HG02678 (cell line): ENCODE results near the gene DBR1.
A peak's percentile ranks its signal among the peaks of the same experiment; 100 is the strongest.

ENCODE experiments used
- ATAC-seq: cut with Tn5 transposase; IDR thresholded peaks from one replicate; pipeline ENCODE4 v1.9.1; 2021; ENCODE audit warnings: mild to moderate bottlenecking, moderate library complexity; ENCODE audit not compliant: unreplicated experiment

The DBR1 gene, protein sequence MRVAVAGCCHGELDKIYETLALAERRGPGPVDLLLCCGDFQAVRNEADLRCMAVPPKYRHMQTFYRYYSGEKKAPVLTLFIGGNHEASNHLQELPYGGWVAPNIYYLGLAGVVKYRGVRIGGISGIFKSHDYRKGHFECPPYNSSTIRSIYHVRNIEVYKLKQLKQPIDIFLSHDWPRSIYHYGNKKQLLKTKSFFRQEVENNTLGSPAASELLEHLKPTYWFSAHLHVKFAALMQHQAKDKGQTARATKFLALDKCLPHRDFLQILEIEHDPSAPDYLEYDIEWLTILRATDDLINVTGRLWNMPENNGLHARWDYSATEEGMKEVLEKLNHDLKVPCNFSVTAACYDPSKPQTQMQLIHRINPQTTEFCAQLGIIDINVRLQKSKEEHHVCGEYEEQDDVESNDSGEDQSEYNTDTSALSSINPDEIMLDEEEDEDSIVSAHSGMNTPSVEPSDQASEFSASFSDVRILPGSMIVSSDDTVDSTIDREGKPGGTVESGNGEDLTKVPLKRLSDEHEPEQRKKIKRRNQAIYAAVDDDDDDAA

DNA sequence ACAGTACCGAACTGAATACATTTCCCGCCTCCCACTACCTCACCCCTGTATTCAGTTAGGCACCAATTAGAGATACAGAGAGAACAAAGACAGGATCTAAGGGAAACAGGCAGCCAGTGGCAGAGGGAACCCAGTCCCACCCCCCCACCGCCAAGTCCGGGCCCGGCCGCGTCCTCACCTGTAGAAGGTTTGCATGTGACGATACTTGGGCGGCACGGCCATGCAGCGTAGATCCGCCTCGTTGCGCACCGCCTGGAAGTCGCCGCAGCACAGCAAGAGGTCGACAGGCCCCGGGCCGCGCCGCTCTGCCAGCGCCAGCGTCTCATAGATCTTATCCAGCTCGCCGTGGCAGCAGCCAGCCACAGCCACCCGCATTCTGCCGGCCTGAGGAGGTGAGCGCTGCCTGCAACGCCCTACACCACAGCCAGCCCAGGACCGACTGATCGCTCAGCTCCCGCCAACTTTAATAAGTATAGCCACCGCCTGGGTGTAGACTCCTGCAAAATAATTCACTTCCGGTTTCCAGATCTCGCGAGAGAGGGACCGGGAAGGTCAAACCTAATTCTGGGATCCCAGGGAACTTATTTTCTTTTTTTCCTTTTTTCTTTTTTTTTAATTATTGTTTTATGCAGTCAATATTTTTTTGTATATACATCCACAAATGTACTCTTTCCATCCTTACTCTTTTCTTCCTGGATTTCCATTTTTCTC lies at the start of gene DBR1:
Gene DBR1 (minus strand): TSS at position 501 of the 711 bp plus-strand sequence. CDS start 126 bp downstream, at position 375.
- ATAC-seq, result peak; percentile 92

DNA sequence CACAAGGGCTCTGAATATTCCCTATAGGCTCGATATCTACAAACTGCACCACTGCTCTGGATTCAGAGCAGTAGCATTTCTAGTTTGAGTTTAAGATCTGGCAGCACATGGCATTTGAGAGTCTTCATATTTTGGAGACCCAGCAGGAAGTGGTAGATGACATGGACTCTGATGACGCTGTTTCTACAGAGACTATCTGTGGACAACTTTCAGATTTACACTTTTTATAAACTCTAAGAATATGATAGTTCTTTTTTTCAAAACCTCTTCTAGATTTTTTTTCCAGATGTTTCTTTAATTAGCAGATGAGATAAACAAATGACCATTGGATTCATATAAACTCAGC lies 48.2 kb upstream of the DBR1 start:
- ATAC-seq, result no peak

DNA sequence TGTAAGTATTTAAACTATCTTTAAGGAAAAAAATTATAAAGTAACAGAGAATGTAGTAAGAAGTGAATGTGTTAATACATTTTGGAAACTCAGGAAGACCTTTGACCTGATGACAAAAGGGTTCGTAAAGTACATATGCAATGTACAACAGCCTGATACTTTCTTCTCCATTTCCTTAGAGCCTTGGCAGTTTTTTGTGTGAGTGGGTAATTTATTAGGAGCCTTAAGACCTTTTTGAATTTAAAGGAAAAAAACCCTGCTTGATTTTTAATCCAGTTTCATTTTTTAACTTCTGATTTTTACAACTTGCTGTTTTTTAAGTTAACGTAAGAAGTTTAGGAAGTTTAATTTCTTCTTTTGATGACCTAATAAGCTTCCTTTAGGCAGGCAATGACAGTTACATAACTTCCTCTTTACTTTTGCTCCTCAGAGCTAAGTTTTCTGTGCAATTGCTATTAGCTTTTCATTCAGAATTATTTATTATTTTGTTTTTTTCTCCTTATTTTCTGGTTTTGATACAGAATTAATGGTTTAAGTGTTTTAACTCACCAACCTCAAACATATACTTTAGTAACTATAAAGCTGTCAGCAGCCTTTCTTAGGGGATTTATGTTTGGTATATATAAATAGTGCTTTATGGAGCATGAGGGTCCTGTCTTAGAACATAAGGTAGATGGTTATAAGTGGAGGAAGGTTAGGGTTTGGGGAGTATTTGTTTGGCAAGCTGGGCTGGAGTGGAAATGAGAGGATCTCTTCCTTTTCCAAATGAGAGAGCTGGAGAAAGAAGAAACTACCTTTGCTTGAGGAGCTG lies 47.6 kb upstream of the DBR1 start:
- ATAC-seq, result no peak

DNA sequence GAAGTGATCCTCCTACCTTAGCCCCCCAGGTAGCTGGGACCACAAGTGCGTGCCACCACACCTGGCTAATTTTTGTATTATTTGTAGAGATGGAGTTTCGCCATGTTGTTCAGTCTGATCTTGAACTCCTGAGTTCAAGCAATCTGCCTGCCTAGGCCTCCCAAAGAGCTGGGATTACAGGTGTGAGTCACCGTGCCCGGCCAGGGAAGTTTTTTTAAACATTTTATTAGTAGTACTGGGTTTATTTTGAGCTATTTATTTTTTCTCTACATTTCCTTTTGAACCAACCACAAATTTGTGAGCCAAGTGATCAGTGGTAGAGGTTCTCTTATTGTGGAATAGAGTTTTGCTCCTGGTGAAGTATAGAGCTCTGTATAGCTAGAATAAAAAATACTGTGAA lies 46.1 kb upstream of the DBR1 start:
- no peak for ATAC-seq

DNA sequence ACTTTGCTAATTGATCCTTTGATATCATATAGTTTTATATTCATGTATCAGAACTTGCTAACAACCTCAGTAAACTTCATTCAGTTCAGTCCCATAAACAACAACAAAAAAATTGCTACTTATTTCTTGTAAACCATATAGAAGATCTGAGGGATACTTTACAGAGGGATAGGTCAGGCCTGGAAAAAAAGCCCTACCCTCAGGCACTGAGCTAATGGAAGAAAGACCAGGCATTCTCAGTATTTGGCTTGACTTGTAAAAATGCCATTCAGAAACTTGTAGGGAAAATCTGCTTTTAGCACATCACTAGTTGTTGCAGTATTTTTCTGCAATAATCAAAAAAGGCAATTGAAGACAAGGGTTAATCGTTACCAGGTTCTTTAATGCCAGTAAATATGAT lies 45.5 kb upstream of the DBR1 start:
- no peak for ATAC-seq

DNA sequence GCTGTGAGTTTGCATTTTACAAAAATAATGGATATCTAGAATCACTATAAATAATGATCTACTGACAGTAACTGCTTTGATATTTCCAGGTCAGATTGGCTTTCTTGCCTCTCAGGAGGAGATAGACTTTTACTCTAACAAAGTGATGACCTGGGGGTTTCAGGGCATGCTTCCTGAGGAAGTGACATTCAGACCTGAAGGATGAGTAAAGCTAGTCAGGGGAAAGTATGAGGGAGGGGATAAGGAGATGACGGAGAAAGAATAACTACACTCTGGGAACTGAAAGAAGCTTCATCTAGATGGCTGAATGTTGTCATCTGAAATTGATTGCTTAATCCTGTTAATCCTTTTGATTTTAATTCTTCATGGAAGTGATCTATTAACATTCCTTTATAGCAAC lies 44.5 kb upstream of the DBR1 start:
- no peak for ATAC-seq

DNA sequence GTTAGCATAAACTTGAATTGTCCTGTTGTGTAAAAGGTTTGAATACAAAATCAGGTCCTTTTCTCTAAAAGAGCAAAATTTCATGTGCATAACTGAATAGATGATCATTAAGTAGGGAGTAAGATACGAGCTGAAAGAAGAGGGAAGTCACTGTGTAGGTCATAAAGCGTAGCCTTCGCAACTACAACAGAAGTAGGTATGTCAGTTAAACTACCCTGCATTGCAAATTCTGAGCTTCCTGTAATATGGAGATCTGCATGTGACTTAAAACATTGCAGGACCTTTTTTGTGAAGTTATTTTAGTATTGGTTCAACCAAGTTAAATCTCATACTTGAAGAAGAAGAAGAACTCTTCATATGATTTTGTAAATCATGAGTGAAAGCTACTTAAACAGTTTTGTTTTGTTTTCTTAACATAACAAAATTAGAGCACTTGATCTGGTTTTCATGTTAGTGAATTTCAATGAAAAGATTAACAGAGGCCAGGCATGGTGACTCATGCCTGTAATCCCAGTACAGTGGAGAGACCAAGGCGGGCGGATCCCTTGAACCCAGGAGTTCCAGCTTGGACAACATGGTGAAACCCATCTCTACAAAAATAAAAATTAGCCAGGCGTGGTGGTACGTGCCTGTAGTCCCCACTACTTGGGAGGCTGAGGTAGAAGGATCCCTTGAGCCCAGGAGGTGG lies 38.8 kb upstream of the DBR1 start:
- ATAC-seq, result no peak

DNA sequence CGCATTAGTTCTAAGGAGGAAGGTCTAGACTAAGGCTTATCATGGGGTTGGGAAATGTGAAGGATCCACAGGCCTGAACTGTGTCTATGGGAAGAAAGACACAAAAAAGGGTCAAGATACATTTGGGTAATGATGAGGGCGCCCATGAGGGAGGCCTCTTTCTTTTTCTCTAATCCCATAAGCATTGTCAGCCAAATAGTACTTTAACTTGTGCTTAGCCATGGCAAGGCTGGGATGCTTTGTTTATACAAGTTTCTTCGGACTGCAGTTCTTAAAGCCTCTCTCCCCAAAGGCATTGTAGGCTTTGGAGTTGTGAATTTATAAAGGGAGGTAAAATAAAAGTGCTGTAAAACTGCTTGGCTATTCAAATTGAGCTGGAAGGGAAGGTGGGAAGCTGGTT lies 35.8 kb upstream of the DBR1 start:
- no peak for ATAC-seq

DNA sequence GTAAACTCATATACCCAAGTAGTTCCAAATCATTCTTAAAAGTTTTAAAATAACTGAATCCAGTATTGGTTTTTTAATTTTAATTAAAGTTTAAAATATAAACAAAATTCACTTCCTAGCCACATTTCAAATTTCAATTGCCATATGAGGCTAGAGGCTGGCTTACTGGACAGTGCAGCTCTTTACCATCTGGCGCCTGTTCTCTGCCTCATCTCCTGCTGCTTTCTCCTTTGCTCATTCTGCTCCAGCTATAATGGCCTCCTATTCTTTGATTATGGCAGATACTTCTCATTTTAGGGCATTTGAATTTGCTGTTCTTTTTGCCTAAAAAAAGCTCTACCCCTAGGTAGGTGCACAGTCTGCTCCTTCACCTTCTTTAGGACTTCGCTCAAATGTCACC lies 31.5 kb upstream of the DBR1 start:
- ATAC-seq, result no peak

DNA sequence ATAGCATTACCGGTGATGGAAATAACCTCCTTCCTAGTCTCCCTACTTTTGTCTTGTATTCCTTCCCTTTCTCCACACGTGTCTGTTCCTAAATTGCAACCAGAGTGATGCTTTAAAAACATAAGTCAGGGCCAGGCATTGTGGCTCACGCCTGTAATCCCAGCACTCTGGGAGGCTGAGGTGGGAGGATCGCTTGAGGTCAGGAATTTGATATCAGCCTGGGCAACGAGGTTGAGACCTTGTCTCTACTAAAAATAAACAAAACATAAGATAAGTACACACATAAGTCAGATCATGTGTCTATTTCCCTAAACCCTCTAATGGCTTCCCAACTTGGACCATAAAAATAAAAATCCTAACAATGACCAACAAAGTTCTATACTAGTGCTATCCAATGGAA lies 30.8 kb upstream of the DBR1 start:
- ATAC-seq, result no peak

DNA sequence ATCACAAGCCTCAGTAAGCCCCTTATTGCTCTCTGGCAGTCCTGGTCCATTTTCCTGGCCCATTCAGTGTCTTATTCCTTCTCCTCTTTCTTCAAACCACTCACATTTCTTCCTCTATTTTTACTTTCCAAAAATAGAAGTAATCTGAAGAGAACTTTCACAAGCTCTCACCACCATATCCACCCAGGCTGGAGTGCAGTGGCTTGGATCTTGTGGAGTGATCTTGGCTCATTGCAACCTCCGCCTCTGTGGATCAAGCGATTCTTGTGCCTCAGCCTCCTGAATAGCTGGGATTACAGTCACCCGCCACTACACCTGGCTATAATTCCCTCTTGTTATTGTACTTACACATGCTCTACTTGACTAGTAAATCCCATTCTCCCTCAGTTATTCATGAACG lies 29.2 kb upstream of the DBR1 start:
- no peak for ATAC-seq

DNA sequence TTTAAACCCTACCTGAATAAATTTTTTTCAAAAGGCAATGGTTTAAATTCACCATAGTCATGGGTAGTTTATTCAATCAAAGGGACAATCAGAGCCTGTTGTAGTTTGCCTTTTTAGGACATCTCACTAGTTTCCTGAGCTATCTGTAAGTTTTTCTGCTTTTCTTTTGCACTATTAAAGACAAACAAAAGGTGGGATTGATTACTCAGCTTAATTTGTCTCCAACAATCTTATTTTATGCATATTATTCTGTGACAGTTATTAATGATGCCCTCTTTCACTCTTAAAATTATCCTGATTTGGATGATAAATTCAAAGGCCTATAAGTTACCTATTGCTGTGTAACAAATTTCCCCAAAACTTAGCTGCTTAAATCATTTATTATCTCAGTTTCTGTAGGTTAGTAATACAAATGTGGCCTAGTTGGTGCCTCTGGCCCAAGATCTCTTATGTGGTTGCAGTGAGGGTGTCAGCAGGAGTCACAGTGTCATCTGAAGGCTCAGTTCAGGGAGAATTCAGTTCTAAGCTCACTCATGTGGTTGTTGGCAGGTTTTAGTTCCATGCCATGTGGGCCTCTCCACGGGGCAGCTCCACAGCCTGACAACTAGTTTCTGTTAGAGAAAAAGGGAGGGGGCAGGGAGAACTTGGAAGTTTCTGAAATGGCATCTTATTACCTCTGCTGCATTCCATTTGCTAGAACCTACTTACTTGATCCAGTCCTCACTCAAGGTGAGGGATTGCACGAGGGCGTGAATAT lies 28.4 kb upstream of the DBR1 start:
- ATAC-seq, result no peak

DNA sequence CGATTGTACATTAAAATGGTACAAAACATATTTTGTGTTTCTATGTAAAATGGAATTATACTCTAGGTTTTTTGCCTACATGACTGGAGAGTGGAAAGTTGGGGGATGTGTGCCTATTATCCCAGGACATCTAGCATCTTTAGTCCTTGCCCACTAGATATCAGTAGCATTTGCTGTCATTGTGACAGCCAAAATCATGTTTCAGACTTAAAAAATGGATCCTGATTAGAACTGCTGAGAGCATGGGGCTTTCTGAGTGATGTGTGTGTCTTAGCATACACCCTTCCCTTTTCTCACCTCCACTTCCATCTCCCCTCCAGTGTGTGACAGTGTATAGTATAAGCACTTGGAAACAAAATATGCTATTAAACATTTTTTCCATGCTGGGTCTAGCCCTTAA lies 25.7 kb upstream of the DBR1 start:
- no peak for ATAC-seq

DNA sequence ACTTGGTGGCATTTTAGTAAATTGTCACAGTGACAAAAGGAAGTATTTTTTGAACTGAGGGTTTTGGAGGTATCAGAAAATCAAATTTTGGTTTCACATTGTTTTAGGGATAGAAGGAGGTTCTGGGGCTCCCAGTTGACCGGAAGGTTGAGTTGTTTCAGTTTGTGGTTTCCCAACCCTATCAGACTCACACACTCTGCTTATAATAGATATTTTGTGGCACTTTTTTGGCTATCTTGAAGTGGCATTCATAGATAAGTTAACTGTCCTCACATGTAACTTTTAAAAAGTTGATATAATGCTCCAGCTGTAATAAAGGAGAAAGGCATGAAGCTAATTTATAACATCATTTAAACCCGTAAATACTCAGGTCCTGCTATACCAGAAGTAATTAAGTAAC lies 25.1 kb upstream of the DBR1 start:
- ATAC-seq, result peak; percentile 78

DNA sequence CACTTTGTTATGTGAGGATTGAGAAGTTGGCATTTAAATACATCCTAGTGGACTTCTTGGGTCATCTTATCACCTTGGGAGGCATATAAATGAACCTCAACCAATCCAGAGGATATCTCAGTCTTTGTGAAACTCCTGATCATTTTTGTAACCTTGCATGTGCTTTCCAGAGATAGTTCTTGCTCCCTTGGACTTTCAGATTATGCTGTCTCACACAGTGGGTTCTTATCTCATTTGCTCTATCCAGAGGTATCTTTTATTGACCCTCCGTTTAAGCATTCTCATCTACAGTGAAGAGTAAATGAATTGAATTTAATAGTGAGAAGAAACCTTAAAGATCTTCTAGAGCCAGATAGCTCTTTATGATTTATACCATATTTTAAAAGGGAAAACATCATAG lies 22.8 kb upstream of the DBR1 start:
- no peak for ATAC-seq

DNA sequence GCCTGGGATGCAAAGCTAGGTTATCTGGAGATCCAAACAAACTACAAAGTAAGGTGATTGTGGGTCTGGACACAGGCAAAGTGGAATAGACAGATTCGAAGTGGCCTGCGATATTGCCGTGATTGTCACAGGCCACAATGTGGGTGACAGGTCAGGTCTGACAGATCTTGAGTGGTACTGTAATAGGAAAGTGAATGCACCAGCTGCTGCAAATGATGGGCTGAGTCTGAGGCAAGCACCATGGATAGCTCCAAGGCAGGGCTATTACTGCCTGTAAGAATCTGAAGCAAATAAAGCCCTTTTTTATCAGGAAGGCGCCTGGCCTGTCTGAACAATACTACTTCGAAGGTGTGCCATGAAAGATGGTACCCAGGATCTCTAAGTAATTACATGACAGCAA lies 22.3 kb upstream of the DBR1 start:
- ATAC-seq, result no peak

DNA sequence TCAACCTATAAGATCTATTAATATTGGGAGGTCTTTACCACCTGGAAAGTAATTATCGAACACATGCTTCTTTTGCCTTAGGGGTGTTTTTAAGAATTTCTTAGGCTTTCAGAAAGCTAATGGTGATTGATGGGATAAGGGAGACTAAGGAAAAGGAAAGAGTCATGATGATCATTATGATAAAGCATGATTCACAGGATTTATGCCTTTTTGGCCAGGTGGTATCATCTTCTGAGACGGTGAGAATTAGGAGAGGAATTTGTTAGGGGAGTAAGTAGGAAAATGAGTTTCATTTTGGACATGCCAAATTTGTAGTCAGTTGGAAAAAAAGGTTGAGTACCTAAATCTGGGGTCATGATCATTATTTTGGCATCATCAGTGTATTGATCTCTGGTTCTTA lies 21.3 kb upstream of the DBR1 start:
- no peak for ATAC-seq

DNA sequence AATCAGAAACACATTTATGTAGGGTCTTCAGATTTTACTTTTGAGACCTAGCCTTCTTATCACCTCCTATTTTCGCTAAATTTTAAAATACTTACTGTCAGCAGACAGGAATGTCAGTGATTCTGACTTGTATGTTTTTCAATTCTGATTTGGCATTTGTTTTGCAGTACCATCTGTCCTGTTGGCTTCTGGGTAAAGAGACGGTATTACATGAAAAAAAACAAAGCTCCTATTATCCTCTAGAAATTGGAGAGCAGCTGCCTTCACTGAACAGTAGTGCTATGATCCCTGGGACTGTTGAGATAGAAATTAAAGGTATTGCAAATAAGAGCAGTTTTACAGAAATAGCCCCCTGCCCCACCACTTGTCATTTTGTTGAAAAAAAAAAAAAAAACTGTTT lies 20.8 kb upstream of the DBR1 start:
- ATAC-seq, result no peak

DNA sequence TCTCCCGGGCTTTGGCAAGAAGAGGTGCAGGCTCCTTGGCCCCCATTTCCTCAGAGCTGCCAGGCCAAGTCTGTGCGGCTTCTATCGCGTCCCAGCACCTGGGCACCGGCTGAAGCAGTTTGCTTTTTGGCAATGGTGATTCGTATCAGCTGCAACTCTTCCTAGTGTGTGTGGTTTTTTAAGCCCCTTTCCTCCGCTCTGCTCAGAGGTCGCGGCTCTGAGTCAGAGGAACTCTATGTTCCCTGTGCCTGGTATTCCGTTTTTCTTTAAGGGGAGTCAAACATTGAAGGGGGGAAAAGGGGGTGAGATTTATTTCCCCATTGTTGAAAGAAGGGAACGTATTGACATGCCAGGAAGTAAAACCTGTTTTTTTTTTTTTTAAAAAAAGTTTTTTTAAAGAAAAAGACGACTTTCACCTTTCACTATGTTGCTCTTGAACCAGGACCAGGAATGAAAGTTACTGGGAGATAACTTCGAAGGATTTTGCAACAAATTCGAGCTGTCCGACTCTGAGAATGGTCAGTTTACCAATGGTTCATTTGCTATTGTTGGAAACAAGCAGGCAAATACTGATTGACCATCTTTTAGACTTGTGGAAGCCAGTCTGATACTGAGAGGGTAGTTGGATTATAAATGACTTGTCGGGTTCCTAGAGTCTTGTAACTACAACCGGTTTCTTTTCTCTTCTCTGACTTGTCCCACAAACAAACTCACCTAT lies 13.5 kb upstream of the DBR1 start:
- ATAC-seq, result no peak
